GM12878 (cell line): ENCODE data around the gene HDGF. TPM values are rescaled to one million over a fixed set of nuclear protein-coding genes. Genes with fewer than 3 reads are reported as not detected.

Experiments used
- ATAC-seq: fragments of 200-7000 bp; cut with Tn5 transposase; 3 replicates; pipeline ENCODE4 v1.9.1; 2020; ENCODE audit warnings: mild to moderate bottlenecking, moderate library complexity
- BruUV-seq: library from RNA; stranded (reverse); fragments of 400-500 nt; replicated peaks from 2 replicates; lab custom pipeline; 2021; lab: Mats Ljungman, UMichigan
- CTCF ChIA-PET: fragments of 300-600 bp; sonication (Branson Sonifier 250); formaldehyde crosslinking; extraction: SDS; loops from one replicate; lab custom pipeline; 2021; ENCODE audit warnings: inconsistent platforms; lab: Yijun Ruan, JAX
- POLR2A ChIA-PET: fragments of 350-600 bp; formaldehyde crosslinking; extraction: SDS; loops from one replicate; lab custom pipeline; 2021; ENCODE audit warnings: inconsistent platforms; lab: Charles Lee
- RAD21 ChIA-PET: fragments of 300-600 bp; sonication (Branson Sonifier 250); formaldehyde crosslinking; loops from one replicate; lab custom pipeline; 2023; ENCODE audit warnings: antibody characterized with exemption; ENCODE audit not compliant: unreplicated experiment; lab: Charles Lee
- SMC1A ChIA-PET: fragments of 300-600 bp; sonication (Branson Sonifier 250); formaldehyde crosslinking; loops from one replicate; lab custom pipeline; 2023; ENCODE audit not compliant: unreplicated experiment, uncharacterized antibody; lab: Charles Lee
- DNase-seq: peaks from one replicate; pipeline ENCODE4 v3.0.0-alpha.2; 2011; ENCODE audit warnings: low read depth, low spot score
- FAIRE-seq: peaks from 3 replicates; lab custom pipeline; 2011; peaks lifted over from hg19 to GRCh38; lab: Jason Lieb, UNC
- H2AFZ ChIP-seq: 2 replicates; pipeline ENCODE4 v1.6.0; 2011; ENCODE audit warnings: low read depth, low read length, control low read depth; ENCODE audit not compliant: control insufficient read depth
- H3K27ac ChIP-seq: 2 replicates; pipeline ENCODE4 v1.5.1; 2011; ENCODE audit warnings: control low read depth; ENCODE audit not compliant: control insufficient read depth, insufficient read depth
- H3K27me3 ChIP-seq, 2 experiments: replicated peaks in 1 of 2; 2 replicates each; pipeline versions ENCODE4 v1.6.0 to v1.6.1; 2011; ENCODE audit warnings: low read length in 1 of 2; ENCODE audit not compliant: control insufficient read depth in 2 of 2, insufficient read depth in 2 of 2
- H3K36me3 ChIP-seq, 2 experiments: 2 replicates each; pipeline ENCODE4 v1.5.1; 2011; ENCODE audit warnings: low read length in 1 of 2; ENCODE audit not compliant: control insufficient read depth in 2 of 2, insufficient read depth in 2 of 2
- H3K4me1 ChIP-seq: 2 replicates; pipeline ENCODE4 v1.6.1; 2011; ENCODE audit warnings: mild to moderate bottlenecking, low read length, moderate library complexity, mixed read lengths; ENCODE audit not compliant: control insufficient read depth, insufficient read depth
- H3K4me2 ChIP-seq: 2 replicates; pipeline ENCODE4 v1.6.0; 2011; ENCODE audit warnings: control low read depth; ENCODE audit not compliant: control insufficient read depth, insufficient read depth
- H3K4me3 ChIP-seq: fragments of 200-600 bp; sonication (generic); 2 replicates; pipeline ENCODE4 v1.5.1; 2016
- H3K79me2 ChIP-seq: 2 replicates; pipeline ENCODE4 v1.6.0; 2011; ENCODE audit warnings: low read length; ENCODE audit not compliant: control insufficient read depth, insufficient read depth
- H3K9ac ChIP-seq: 2 replicates; pipeline ENCODE4 v1.8.0; 2011; ENCODE audit warnings: low read length, control low read depth, mixed read lengths; ENCODE audit not compliant: control insufficient read depth, insufficient read depth
- H3K9me3 ChIP-seq: replicated peaks from 3 replicates; pipeline ENCODE4 v1.5.1; 2011; ENCODE audit warnings: mild to moderate bottlenecking, low read length; ENCODE audit not compliant: control insufficient read depth, insufficient read depth
- H4K20me1 ChIP-seq: 2 replicates; pipeline ENCODE4 v1.6.0; 2011; ENCODE audit not compliant: control insufficient read depth, insufficient read depth
- CREM ChIP-seq: IDR thresholded peaks from 2 replicates; pipeline ENCODE4 v1.6.1; 2014; ENCODE audit warnings: antibody characterized with exemption, low read depth
- EZH2 ChIP-seq: IDR thresholded peaks from 2 replicates; pipeline ENCODE4 v1.6.1; 2012; ENCODE audit warnings: low read depth, mild to moderate bottlenecking, control low read depth, inconsistent platforms, low read length, borderline replicate concordance; ENCODE audit not compliant: control insufficient read depth
- MYC ChIP-seq: IDR thresholded peaks from 2 replicates; pipeline ENCODE4 v1.6.1; 2011; ENCODE audit warnings: mild to moderate bottlenecking, low read length, moderate library complexity, inconsistent platforms; ENCODE audit not compliant: insufficient read depth, insufficient replicate concordance, insufficient read length, severe bottlenecking
- NR2F1 ChIP-seq: fragments of 450-650 bp; conservative IDR thresholded peaks from 2 replicates; pipeline ENCODE4 v1.6.1; 2017; ENCODE audit warnings: mild to moderate bottlenecking
- POLR2A ChIP-seq: IDR thresholded peaks from 2 replicates; pipeline ENCODE4 v1.6.1; 2011; ENCODE audit warnings: low read depth, mild to moderate bottlenecking, low read length
- SMAD5 ChIP-seq: IDR thresholded peaks from 2 replicates; pipeline ENCODE4 v1.6.1; 2016; ENCODE audit warnings: antibody characterized with exemption, low read depth
- SRF ChIP-seq, 2 experiments: IDR thresholded peaks; 2 replicates each; pipeline ENCODE4 v1.6.1; 2011; ENCODE audit warnings: low read depth in 2 of 2, low read length in 2 of 2, mild to moderate bottlenecking in 1 of 2, moderate library complexity in 1 of 2
- STAT1 ChIP-seq: fragments of 450-650 bp; conservative IDR thresholded peaks from 2 replicates; pipeline ENCODE4 v1.6.1; 2014; ENCODE audit warnings: antibody characterized with exemption, mild to moderate bottlenecking
- TBL1XR1 ChIP-seq: IDR thresholded peaks from 2 replicates; pipeline ENCODE4 v1.6.1; 2012; ENCODE audit warnings: low read depth, low read length, improper control_type of control experiment
- YY1 ChIP-seq: IDR thresholded peaks from 2 replicates; pipeline ENCODE4 v1.6.1; 2011; ENCODE audit warnings: low read depth, mild to moderate bottlenecking, low read length
- WGBS: methylation state at CpG from one replicate; pipeline ENCODE4 v1.1.6; 2016; ENCODE audit warnings: low lambda C conversion rate; ENCODE audit not compliant: insufficient replicate concordance, insufficient coverage; ENCODE audit errors: missing lambda C conversion rate; 5-methylcytosine and 5-hydroxymethylcytosine counted together
- in situ Hi-C: fragments of 300-500 bp; cut with MboI; formaldehyde crosslinking; loops from 9 replicates; pipeline ENCODE4 v1.14.3; 2018; ENCODE audit warnings: mixed read lengths
- intact Hi-C: fragments of 100-400 bp; cut with micrococcal nuclease; formaldehyde crosslinking; loops from one replicate; pipeline ENCODE4 v1.14.2; 2022; ENCODE audit not compliant: unreplicated experiment
- polyA plus RNA-seq, 11 experiments: library from polyadenylated mRNA; depleted of rRNA in 4 of 11; unstranded in 6 of 11; stranded (reverse) in 5 of 11; fragments of >200 nt; fragmentation: Nextera tagmentation in 4 of 11; fragmentation: Illumina TruSeq in 1 of 11; extraction: Ambion mirVana in 4 of 11; extraction: Trizol in 1 of 11; gene quantifications; 1 replicate in 1 of 11; 2 replicates in 10 of 11; pipeline versions ENCODE4 v1.2.1 to v1.2.3, GENCODE V29; 2011 to 2016; ENCODE audit warnings: inconsistent platforms in 2 of 11, missing spikeins in 2 of 11, low read depth in 1 of 11
- total RNA-seq, 4 experiments: library from RNA; depleted of rRNA in 3 of 4; stranded (reverse); fragments of >200 nt in 3 of 4; fragmentation: Illumina TruSeq in 1 of 4; extraction: Trizol in 1 of 4; gene quantifications; 2 replicates each; pipeline versions ENCODE4 v1.2.1 to v1.2.3, GENCODE V29; 2013 to 2021
- TF ChIP-seq, protein P1 (sequence below): fragments of 450-650 bp; IDR thresholded peaks from 2 replicates; pipeline ENCODE4 v1.6.1; 2017; ENCODE audit warnings: borderline replicate concordance
- TF ChIP-seq, protein P2 (sequence below): IDR thresholded peaks from 2 replicates; pipeline ENCODE4 v1.6.1; 2011; ENCODE audit warnings: low read depth, low read length, improper control_type of control experiment, borderline replicate concordance

HDGF gene
- total and polyA plus RNA-seq, 10 of the 15 experiments (the other 5 are each of a cell fraction or from before 2014, with no cell fraction given), result 28.3 to 372 (median 209) TPM

DNA sequence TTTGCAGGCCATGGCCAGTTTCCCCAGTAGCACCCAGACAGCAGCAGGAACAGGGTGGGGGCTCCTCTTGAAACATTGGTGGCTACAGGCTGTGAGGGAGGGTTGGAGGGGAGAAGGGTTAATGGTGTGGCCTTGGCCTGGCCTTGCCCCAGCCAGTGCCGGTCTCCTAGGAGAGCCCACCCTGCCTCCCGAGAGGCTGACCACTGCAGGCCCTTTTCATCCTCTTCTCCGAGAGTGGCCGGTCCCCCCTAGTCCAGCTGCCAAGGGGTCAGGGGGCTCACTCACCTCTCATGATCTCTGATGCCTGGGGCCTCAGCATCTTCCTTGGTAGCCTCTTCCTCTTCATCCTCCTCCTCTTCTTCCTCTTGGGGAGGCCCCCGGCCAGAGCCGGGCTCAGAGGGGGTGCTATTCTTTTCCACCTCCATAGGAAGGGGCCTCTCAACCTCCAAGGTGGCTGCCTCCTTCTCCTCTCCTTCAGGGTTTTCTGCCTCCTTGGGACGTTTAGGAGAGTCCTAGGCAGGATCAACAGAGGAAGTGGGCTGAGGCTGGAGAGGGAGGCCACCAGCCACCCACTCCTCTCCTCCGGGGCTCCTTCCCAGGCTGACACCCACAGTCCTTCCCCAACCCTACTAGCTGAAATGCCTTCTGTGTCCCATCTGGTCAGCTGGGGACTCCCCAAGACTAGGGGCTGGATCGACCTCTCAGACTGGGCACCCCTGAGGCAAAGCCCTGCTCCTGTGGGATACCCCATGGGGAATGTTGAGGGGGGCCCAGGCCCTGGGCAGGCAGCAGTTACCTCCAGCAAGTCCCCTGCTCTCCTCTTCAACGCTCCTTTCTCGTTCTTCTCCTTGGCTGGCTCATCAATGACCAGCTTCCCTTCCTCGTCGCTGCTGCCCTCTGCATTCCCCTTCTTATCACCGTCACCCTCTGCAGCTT is 7.8 kb downstream of the HDGF start:
- Histone ChIP-seq H3K27me3 (no peaks in the 10 kb centered on the region), H3K27ac (no peak overlapping the region), H4K20me1 (no peaks in the 10 kb centered on the region), H3K79me2 (peaks cover 56% of the 10 kb centered on the region), H3K4me2 (no peak overlapping the region), H2AFZ (no peak overlapping the region), H3K9me3 (no peaks in the 10 kb centered on the region), H3K4me3 (no peak overlapping the region), H3K9ac (no peak overlapping the region), H3K4me1 (peaks cover 19% of the 10 kb centered on the region), H3K36me3 (peaks cover 23% of the 10 kb centered on the region in 2 experiments)
- ChIA-PET CTCF (interaction anchor here (0.8 to 3.7 kb wide), 2 partner anchors 17 to 18 kb away, joined by 4 to 56 read pairs; partner anchors contain the start of genes ISG20L2 and METTL25B), RAD21 (no interaction called here), POLR2A (interaction anchor here (5.4 kb wide), 1 partner anchor 15 kb away, joined by 75 read pairs; the partner anchor contains the start of genes ISG20L2 and METTL25B), SMC1A (interaction anchor here (3.3 to 5.0 kb wide), 2 partner anchors 16 to 24 kb away, joined by 36 to 57 read pairs; partner anchors contain the start of genes ISG20L2, METTL25B and PRCC)
- in situ Hi-C loops, result no loop called here
- no peak for FAIRE-seq
- ATAC-seq, result no peak
- 87% methylated on average over 14 of the region's 14 CpGs for WGBS
- no peak for DNase-seq
- BruUV-seq, result TSS peak; percentile 39
- TF ChIP-seq STAT1, result no peak
- TF ChIP-seq POLR2A, result peak; percentile 33
- intact Hi-C loops, result loop anchor here (10.0 kb wide), 1 partner anchor 239 kb away; the partner anchor contains the start of gene MEF2D

DNA sequence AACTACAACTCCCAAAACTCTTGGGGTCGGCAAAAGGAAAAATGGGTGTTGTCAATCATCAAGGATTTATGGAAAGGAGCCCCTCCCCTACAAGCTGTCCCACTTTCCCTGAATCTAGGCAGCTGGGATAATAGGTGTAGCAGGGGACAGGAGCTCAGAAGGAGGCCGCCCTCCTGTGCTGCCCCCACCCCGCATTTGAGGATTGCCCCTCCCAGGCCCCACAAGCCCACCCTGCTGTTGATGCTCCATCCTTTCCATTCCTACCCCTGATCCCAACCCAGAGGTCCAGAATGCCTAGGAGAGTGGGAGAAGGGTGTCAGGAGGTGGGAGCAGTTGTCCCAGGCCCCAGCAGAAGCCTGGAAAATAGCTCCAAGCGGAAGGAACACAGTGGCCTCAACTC is 8.7 kb downstream of the HDGF start:
- RAD21 ChIA-PET, result interaction anchor here (0.7 to 2.7 kb wide), 2 partner anchors 9 to 17 kb away, joined by 4 to 21 read pairs; partner anchors contain the start of gene HDGF
- intact Hi-C loops (loop anchor here (10.0 kb wide), 1 partner anchor 238 kb away; the partner anchor contains the start of gene MEF2D), in situ Hi-C loops (no loop called here)
- Histone ChIP-seq H3K79me2 (peaks cover 47% of the 10 kb centered on the region), H3K27ac (no peak overlapping the region), H3K4me1 (peaks cover 13% of the 10 kb centered on the region), H4K20me1 (no peaks in the 10 kb centered on the region), H3K4me3 (no peak overlapping the region), H3K9ac (no peak overlapping the region), H3K9me3 (no peaks in the 10 kb centered on the region), H3K36me3 (peaks cover 23 to 27% of the 10 kb centered on the region in 2 experiments), H3K4me2 (no peak overlapping the region), H2AFZ (no peak overlapping the region), H3K27me3 (no peaks in the 10 kb centered on the region)
- no TSS peak for BruUV-seq
- DNase-seq, result no peak
- SMC1A ChIA-PET, result interaction anchor here (1.0 to 5.0 kb wide), 5 partner anchors 9 to 117 kb away, joined by 4 to 57 read pairs (median 6); partner anchors contain the start of genes ISG20L2, METTL25B and PRCC
- ATAC-seq, result no peak
- POLR2A ChIA-PET, result interaction anchor here (5.4 kb wide), 1 partner anchor 14 kb away, joined by 75 read pairs; the partner anchor contains the start of genes ISG20L2 and METTL25B
- FAIRE-seq, result no peak
- CTCF ChIA-PET, result interaction anchor here (1.3 to 3.7 kb wide), 2 partner anchors 16 to 53 kb away, joined by 4 to 56 read pairs; partner anchors contain the start of genes ISG20L2 and METTL25B
- WGBS, result 78% methylated on average over 4 of the region's 4 CpGs
- no peak for TF ChIP-seq TBL1XR1
- TF ChIP-seq YY1, result no peak
- no peak for TF ChIP-seq CREM
- TF ChIP-seq, protein P1, sequence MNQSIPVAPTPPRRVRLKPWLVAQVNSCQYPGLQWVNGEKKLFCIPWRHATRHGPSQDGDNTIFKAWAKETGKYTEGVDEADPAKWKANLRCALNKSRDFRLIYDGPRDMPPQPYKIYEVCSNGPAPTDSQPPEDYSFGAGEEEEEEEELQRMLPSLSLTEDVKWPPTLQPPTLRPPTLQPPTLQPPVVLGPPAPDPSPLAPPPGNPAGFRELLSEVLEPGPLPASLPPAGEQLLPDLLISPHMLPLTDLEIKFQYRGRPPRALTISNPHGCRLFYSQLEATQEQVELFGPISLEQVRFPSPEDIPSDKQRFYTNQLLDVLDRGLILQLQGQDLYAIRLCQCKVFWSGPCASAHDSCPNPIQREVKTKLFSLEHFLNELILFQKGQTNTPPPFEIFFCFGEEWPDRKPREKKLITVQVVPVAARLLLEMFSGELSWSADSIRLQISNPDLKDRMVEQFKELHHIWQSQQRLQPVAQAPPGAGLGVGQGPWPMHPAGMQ, result no peak
- TF ChIP-seq EZH2, result no peak
- TF ChIP-seq SRF (IDR thresholded peaks at IDR 0.05; ENCODE audit: low read depth in 2 of 2, low read length in 2 of 2), result no peak
- no peak for TF ChIP-seq SMAD5
- TF ChIP-seq, protein P2, sequence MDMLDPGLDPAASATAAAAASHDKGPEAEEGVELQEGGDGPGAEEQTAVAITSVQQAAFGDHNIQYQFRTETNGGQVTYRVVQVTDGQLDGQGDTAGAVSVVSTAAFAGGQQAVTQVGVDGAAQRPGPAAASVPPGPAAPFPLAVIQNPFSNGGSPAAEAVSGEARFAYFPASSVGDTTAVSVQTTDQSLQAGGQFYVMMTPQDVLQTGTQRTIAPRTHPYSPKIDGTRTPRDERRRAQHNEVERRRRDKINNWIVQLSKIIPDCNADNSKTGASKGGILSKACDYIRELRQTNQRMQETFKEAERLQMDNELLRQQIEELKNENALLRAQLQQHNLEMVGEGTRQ, result no peak
- TF ChIP-seq NR2F1, result no peak
- no peak for TF ChIP-seq MYC
